ENCODE data around the gene NXF1.
"Not testable (repeated sequence)": the region's sequence is repeated elsewhere in the genome, so short reads cannot be mapped to it uniquely, and the experiment has no call there.

NXF1 gene

GRCh38 chr11:62832336-62833234 is 27.3 kb upstream of the NXF1 start, which contains the start of gene TEX54:
TSS of gene TEX54 (minus strand) at chr11:62832841.
- no peak for DNase-seq (ENCODE audit: low read depth)

DNA sequence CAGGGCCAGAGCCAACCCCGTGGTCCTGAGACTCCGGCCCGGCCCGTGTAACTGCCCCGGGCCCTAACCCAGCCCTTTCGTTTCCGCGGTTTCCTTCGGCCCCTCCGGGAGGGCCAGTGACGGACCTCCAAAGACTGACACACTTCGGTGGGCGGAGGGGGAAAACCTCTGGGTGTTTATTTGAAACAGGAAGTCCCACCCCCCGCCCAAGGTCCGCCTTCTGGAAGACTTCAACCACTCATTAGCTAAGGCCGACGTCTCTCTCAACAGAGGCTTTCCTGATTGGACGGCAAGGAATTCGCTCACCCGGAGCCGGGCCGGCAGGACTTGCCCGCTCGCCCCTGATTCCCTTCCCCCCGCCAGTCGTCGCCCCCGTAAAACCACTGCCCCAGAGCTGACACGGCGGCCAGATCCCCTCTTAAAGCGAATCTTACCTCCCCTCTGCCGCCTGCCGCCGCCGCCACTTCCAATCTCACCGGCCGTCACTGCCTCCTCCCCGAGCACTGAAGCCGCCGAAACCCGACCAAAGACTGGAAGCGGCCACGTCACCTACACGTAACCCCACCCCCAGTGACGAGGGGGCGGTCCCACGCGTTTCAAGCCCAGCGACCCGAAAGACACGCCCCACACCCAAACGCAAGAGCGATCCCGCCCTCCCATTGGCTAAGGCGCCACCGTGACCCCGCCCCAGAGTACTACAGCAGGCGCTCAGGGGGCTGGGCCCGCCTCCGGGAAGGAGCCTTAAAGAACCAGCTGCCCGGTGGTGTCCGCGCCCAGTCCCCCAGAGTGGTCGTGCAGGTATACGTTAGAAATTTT is 26.5 kb upstream of the NXF1 start, which contains the start of gene STX5:
Gene STX5 (minus strand): TSS at position 532 of the 816 bp plus-strand sequence. CDS start 808 bp downstream, outside the sequence.
- peak; percentile 99 for DNase-seq (ENCODE audit: low read depth)

DNA sequence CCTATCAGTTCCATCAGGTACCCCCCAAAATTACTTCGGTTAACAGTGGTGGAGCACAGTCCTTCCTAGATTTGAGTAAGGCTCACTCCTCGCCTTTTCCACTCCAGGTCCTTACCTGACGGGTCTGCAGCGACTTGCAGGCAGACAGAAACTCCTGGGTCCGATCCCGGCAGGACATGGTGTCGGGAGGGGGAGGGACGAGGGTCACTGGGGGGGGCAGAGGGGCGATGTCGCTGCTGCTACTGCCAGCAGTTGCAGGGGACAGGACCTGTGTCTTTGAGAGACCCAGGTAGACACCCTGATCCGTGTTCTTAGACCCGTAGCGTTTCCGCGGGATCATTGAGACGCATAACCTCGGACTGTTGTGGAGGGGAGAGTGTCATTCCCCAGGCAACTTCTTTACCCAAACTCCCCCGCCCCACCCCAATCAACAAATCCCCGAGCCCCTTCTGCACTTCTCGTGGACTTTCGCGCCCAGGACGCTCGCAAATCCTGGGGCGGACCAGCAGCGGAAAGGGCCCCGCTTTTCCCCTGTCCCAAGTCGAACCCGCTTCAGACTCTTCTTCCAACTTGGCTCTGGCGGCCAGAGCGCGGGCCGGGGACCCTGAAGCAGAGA is 25.8 kb upstream of the NXF1 start:
- no peak for DNase-seq (ENCODE audit: low read depth)

DNA sequence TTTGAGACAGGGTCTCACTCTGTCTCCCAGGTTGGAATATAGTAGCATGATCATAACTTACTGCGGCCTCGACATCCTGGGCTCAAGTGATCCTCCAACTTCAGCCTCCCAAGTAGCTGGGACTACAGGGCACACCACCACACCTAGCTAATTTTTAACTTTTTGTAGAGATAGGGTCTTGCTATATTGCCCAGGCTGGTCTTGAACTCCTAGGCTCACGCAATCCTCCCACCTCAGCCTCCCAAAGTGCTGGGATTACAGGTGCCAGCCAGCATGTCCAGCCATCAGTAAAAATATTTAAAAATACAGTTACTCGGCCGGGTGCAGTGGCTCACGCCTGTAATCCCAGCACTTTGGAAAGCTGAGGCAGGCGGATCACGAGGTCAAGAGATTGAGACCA is 22.9 kb upstream of the NXF1 start:
- DNase-seq (ENCODE audit: low read depth) = not testable (repeated sequence)

DNA sequence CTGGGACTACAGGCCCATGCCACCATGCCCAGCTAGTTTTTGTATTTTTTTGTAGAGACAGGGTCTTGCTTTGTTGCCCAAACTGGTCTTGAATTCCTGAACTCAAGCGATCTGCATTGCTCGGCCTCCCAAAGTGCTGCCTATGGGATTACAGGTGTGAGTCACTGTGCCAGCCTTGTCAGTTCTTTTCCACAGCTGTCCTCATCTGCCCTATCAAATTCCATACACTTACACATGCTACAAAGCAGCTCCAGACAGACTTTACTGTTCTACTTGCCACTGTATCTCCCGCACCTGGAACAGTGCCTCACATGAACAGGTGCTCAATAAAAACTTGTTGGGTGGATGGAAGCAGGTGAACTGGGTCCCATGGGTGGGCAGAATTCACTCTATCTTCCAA is 18.4 kb upstream of the NXF1 start:
- no peak for DNase-seq (ENCODE audit: low read depth)

GRCh38 chr11:62817129-62817528 is 11.9 kb upstream of the NXF1 start:
- no peak for DNase-seq (ENCODE audit: low read depth)

- no peak for DNase-seq (ENCODE audit: low read depth)
Measured at GRCh38 chr11:62816557-62816956, 11.3 kb upstream of the NXF1 start.

DNA sequence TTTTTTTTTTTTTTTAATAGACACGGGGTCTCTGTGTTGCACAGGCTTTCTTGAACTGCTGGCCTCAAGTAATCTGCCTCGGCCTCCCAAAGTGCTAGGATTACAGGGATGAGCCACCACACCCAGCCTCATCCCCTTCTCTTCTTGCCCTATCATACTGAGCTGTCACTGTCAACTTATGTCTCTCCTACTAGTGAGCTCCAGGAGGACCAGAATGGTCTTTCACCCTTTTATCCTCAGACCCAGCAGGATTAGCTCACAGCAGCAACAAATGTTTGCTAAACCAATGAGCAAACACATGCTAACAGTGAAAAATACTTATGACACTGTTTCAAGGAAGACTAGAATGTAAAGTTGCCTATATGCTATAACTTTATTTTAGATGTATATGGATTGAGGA is 6.4 kb upstream of the NXF1 start:
- DNase-seq (ENCODE audit: low read depth) = no peak

- no peak for DNase-seq (ENCODE audit: low read depth)
Measured at GRCh38 chr11:62810748-62811147, 5.5 kb upstream of the NXF1 start.

- no peak for DNase-seq (ENCODE audit: low read depth)
Measured at GRCh38 chr11:62806611-62807121, 1.4 kb upstream of the NXF1 start.

DNA sequence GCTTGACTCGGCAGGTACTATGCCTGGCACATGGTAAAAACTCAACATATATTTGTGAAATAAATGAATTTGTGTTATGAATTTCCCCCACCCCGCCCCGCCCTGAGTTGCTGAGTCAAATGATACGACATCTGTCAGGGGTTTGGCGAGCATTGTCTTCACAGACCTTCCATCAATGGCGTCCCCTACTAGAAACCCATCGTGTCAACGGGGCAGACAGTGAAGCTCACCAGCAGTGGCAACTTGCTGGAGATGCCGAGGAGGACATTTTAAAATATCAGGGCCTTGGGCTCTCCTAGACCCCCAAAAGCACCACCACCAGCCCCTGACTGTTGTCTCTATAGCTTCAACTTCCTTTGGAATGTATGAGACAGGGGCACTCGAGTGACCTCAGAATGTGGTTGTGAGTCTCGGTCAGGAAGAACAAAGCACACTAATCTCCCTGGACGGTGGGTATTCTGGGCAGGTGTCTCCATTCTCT is 761 bp upstream of the NXF1 start:
- DNase-seq (ENCODE audit: low read depth) = no peak

DNA sequence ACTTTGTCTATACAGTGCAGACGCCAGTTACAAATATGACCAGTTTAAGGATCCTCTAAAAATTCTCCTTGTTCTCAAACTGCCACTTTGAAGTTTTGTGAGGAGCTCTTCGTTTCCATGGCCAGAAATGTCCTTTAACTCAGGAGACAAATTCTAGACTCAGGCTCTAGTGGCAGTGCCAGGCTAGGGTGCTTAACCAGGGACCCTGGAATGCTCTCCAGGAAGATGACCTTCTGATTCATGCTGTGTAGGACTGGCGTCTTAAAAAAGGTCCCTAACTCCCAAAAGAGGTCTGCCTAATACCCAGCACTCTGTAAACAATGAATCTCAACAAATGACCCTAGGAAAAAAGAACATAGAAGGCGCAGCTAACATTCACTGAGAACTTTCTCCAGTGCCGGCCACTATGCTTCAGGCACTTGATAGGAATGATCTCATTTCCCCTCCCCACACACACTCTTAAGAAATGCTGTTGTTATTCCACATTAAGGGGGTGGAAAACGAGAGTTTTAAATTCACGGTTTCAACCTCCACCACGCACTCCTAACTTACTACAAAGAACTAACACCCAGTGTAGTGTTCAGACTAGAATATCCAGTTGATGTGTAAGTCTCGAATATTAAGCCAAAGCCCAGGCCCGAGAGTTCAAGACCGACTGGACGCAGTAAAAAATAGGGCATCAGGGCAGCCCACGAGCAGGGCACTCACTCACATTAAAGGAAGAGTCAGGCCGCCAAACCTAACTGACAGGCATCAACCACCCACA is 747 bp downstream of the NXF1 start:
- no peak for DNase-seq (ENCODE audit: low read depth)

DNA sequence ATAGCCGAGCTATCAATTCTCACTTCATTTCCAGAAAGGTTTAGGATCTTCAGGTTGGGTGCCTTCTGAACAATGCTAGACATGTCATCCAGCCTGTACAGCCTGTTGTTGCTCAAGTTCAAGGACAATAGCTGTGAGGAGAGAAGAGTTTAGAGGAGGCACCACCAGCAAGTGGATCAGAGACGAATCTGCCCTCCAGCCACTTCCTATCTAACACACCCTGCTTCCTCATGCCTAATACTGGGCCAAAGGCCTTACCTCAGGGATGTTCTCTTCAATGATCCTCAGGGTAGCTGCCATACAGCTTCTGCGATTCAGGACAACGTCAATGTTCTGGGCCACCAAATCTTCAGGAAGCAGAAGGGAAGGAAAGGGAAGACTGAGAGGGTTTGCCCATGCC is 4.2 kb downstream of the NXF1 start:
- no peak for DNase-seq (ENCODE audit: low read depth)

DNA sequence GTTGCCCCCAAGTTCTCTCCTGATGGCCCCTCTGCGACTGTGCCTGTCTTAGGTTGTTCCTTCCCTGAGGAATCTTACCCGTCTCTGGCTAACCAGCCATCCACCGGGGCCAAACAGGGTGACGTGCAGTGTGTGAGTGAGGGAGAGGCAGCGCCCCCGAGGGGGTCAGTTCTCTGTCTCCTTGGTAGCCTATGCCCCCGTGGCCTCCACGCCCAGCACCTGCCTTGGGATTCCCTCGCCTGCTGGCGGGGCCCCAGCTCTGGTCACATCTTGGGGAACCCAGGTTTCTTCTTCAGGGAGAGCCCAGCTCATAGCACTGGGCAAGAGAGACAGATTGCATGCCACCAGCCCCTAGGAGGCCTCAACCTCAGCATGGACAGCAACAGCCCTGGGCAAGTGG is 5.8 kb downstream of the NXF1 start:
- DNase-seq (ENCODE audit: low read depth) = no peak

DNA sequence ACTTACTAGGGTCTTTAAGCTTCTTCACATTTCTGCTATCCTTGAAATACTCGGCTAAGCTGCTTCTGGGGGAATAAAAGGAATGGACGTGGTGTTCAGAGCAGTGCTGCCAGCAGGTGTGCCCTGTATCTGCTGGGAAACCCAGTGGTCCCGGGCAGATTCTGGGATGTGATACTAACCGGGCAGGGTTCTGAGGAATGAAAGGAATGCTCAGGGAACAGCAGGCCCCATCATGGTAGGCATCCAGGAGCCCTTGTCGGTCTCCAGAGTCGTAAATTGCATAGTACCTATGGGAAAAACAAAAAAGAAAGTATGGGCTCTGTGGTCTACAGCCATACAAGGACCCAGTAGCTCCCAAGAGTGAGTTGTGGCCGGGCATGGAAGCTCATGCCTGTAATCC is 9.0 kb downstream of the NXF1 start:
- DNase-seq (ENCODE audit: low read depth) = no peak

DNA sequence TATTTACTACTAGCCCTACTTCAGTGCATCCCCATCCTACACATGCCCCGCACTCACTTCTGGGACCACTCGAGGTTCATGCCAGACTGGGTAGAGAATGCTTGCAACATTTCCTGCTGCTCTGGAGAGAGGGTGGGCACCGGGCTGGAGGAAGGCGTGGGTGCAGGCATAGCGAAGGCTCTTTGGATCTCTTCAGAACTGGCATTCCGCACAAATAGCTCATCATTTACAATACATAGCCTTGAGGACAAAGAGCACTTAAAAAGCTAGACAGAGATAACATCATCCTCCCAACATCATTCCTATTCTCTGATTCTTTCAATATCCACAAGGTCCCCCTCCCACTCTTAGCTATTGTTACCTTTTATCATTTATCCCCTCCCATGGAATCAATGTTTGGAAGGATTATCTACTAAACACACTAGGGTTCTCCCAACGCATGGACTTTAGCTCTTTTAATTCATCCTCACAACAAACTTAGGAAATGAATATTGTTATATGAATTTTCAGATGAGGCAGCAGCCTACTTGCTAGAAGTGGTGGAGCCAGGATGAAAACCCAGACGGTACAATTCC is 11.0 kb downstream of the NXF1 start:
- DNase-seq (ENCODE audit: low read depth) = no peak

DNA sequence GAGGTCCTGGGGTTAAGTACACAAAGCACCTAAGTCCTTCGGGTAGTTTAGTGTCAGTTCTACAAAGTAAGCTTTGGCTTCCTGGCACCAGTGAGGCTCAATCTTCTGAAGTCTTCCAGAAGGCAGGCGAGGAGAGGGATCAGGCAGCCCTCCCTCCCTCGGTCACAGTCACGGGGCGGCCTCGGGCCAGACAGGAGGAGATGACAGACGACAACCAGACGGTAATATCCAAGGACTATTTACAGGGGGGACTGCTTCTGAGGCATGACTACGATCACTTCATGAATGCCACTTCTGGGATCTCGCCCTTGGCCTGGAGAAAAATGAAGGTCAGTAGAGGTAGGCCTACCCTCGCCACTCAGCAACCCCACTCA is 13.1 kb downstream of the NXF1 start:
- DNase-seq (ENCODE audit: low read depth) = no peak

GRCh38 chr11:62791501-62792201 is 13.6 kb downstream of the NXF1 start, which contains the start of gene TMEM223:
TSS of gene TMEM223 (minus strand) at chr11:62792006. CDS start at chr11:62791994, 12 bp downstream.
- peak; percentile 90 for DNase-seq (ENCODE audit: low read depth)

DNA sequence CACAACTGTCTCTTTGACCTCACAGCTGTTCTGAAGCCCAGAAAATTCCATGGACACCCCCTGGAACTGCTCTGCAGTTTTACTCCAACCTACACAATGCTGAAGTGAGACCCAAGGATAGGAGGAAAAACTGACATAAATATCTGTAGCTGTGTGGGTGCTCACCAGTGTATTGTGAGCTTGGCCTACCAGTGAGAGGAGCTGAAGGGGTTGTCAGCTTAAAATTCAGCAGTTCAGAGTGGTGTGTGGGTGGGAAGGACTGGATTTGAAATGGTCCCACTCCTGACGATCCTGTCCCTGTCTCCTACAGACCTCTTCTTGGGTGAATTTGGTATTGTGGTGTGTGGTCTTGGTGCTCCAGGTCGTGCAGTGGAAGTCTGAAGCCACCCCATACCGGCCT is 15.7 kb downstream of the NXF1 start:
- no peak for DNase-seq (ENCODE audit: low read depth)

- no peak for DNase-seq (ENCODE audit: low read depth)
Measured at GRCh38 chr11:62788991-62789390, 16.2 kb downstream of the NXF1 start.
